Progenitor cell of endocrine pancreas (in vitro differentiated cells): Measurements from ENCODE around the gene KCNK3. TPM values are rescaled to one million over a fixed set of nuclear protein-coding genes. Genes with fewer than 3 reads are reported as not detected.

Source experiments
- DNase-seq: peaks from one replicate; pipeline ENCODE4 v3.0.0; 2021; ENCODE audit warnings: low spot score; ENCODE audit not compliant: unreplicated experiment
- H3K27ac Mint-ChIP-seq: 2 replicates; pipeline ENCODE4 v1.8.0; 2021; ENCODE audit warnings: mild to moderate bottlenecking, moderate library complexity, mixed read lengths
- H3K27me3 Mint-ChIP-seq: 2 replicates; pipeline ENCODE4 v1.8.0; 2021; ENCODE audit warnings: mixed read lengths
- H3K36me3 Mint-ChIP-seq: 2 replicates; pipeline ENCODE4 v1.8.0; 2022; ENCODE audit warnings: mixed read lengths; ENCODE audit not compliant: insufficient read depth
- H3K4me1 Mint-ChIP-seq: 2 replicates; pipeline ENCODE4 v1.8.0; 2021; ENCODE audit warnings: low read depth, mixed read lengths
- H3K4me3 Mint-ChIP-seq: 2 replicates; pipeline ENCODE4 v1.8.0; 2021; ENCODE audit warnings: low read depth, mild to moderate bottlenecking, moderate library complexity, mixed read lengths
- H3K9me3 Mint-ChIP-seq: 2 replicates; pipeline ENCODE4 v1.8.0; 2021; ENCODE audit warnings: low read depth, mixed read lengths
- CTCF ChIP-seq: fragments of 200-600 bp; sonication (generic); IDR thresholded peaks from one replicate; pipeline ENCODE4 v1.5.0; 2021; ENCODE audit warnings: antibody characterized with exemption, mild to moderate bottlenecking; ENCODE audit not compliant: unreplicated experiment
- total RNA-seq: library from RNA; stranded (reverse); gene quantifications from 2 replicates; pipeline ENCODE4 v1.2.1, GENCODE V29; 2021

The KCNK3 gene
- total RNA-seq, 1 donor from 2014 or later = 1.5 TPM

- peaks cover 42% of the 10 kb centered on the region for H3K4me1 Mint-ChIP-seq
- peak overlapping the region; percentile 22 for H3K4me3 Mint-ChIP-seq
- DNase-seq = peak; percentile 48
- H3K27me3 Mint-ChIP-seq = peaks cover 20% of the 10 kb centered on the region
- no peaks in the 10 kb centered on the region for H3K9me3 Mint-ChIP-seq
- H3K27ac Mint-ChIP-seq = peak overlapping the region; percentile 96
- H3K36me3 Mint-ChIP-seq = no peaks in the 10 kb centered on the region
- TF ChIP-seq CTCF = no peak
These were observed 6.3 kb upstream of the KCNK3 start for GRCh38 chr2:26685989-26686839.

- no peak for TF ChIP-seq CTCF
- Mint-ChIP-seq H3K4me1 (peaks cover 45% of the 10 kb centered on the region), H3K27me3 (peaks cover 23% of the 10 kb centered on the region), H3K27ac (peak overlapping the region; percentile 96), H3K9me3 (no peaks in the 10 kb centered on the region), H3K36me3 (no peaks in the 10 kb centered on the region), H3K4me3 (no peak overlapping the region)
- DNase-seq = no peak
These were observed 5.2 kb upstream of the KCNK3 start for GRCh38 chr2:26687328-26687727.

GRCh38 chr2:26687801-26688200 is 4.7 kb upstream of the KCNK3 start:
- Mint-ChIP-seq H3K27me3 (peaks cover 21% of the 10 kb centered on the region), H3K9me3 (no peaks in the 10 kb centered on the region), H3K4me1 (peaks cover 45% of the 10 kb centered on the region), H3K36me3 (no peaks in the 10 kb centered on the region), H3K27ac (peak overlapping the region; percentile 96), H3K4me3 (peak overlapping the region; percentile 47)
- TF ChIP-seq CTCF = no peak
- no peak for DNase-seq

GRCh38 chr2:26691161-26691560 is 1.4 kb upstream of the KCNK3 start:
- Mint-ChIP-seq H3K36me3 (no peaks in the 10 kb centered on the region), H3K9me3 (no peaks in the 10 kb centered on the region), H3K27me3 (peaks cover 49% of the 10 kb centered on the region), H3K27ac (no peak overlapping the region), H3K4me3 (no peak overlapping the region), H3K4me1 (peaks cover 40% of the 10 kb centered on the region)
- DNase-seq = no peak
- no peak for TF ChIP-seq CTCF

- no peaks in the 10 kb centered on the region for H3K36me3 Mint-ChIP-seq
- H3K4me1 Mint-ChIP-seq = peaks cover 33% of the 10 kb centered on the region
- no peaks in the 10 kb centered on the region for H3K9me3 Mint-ChIP-seq
- no peak for TF ChIP-seq CTCF
- no peak for DNase-seq
- H3K4me3 Mint-ChIP-seq = peak overlapping the region; percentile 63
- H3K27me3 Mint-ChIP-seq = peaks cover 55% of the 10 kb centered on the region
- H3K27ac Mint-ChIP-seq = peak overlapping the region; percentile 43
These were observed 642 bp upstream of the KCNK3 start for GRCh38 chr2:26691881-26692278.
